Stimulated activated CD4-positive, alpha-beta T cell treated with anti-CD3 and anti-CD28 coated beads, Interleukin-4, amount 100 ng/mL, for 1 hour (primary cell): ENCODE measurements around the gene WDR27.

Experiments
- DNase-seq: peaks from one replicate; pipeline ENCODE4 v3.0.0-alpha.2; 2020

Gene WDR27

GRCh38 chr6:169425628-169426370 is 276.0 kb downstream of the WDR27 start:
- no peak for DNase-seq

- DNase-seq, result no peak
Measured at GRCh38 chr6:169424821-169425240, 277.0 kb downstream of the WDR27 start.

GRCh38 chr6:169424149-169424804 is 277.6 kb downstream of the WDR27 start:
- DNase-seq, result no peak

- DNase-seq, result no peak
Measured at GRCh38 chr6:169421586-169422264, 280.1 kb downstream of the WDR27 start.

- no peak for DNase-seq
Measured at GRCh38 chr6:169420912-169421543, 280.8 kb downstream of the WDR27 start.

GRCh38 chr6:169417101-169417500 is 284.7 kb downstream of the WDR27 start:
- no peak for DNase-seq

GRCh38 chr6:169416249-169416648 is 285.6 kb downstream of the WDR27 start:
- DNase-seq, result no peak

- no peak for DNase-seq
Measured at GRCh38 chr6:169415179-169415578, 286.6 kb downstream of the WDR27 start.

- DNase-seq, result no peak
Measured at GRCh38 chr6:169411722-169412121, 290.1 kb downstream of the WDR27 start.

- no peak for DNase-seq
Measured at GRCh38 chr6:169411296-169411695, 290.5 kb downstream of the WDR27 start.

- DNase-seq, result no peak
Measured at GRCh38 chr6:169409742-169410312, 292.0 kb downstream of the WDR27 start.

- no peak for DNase-seq
Measured at GRCh38 chr6:169407325-169407724, 294.5 kb downstream of the WDR27 start.
